GM12878 (cell line): ENCODE data around the gene RPRD1B. TPM values are rescaled to one million over a fixed set of nuclear protein-coding genes. Genes with fewer than 3 reads are reported as not detected.

Source experiments
- ATAC-seq: fragments of 200-7000 bp; cut with Tn5 transposase; 3 replicates; pipeline ENCODE4 v1.9.1; 2020; ENCODE audit warnings: mild to moderate bottlenecking, moderate library complexity
- BruUV-seq: library from RNA; stranded (reverse); fragments of 400-500 nt; replicated peaks from 2 replicates; lab custom pipeline; 2021; lab: Mats Ljungman, UMichigan
- CTCF ChIA-PET: fragments of 300-600 bp; sonication (Branson Sonifier 250); formaldehyde crosslinking; extraction: SDS; loops from one replicate; lab custom pipeline; 2021; ENCODE audit warnings: inconsistent platforms; lab: Yijun Ruan, JAX
- POLR2A ChIA-PET: fragments of 350-600 bp; formaldehyde crosslinking; extraction: SDS; loops from one replicate; lab custom pipeline; 2021; ENCODE audit warnings: inconsistent platforms; lab: Charles Lee
- RAD21 ChIA-PET: fragments of 300-600 bp; sonication (Branson Sonifier 250); formaldehyde crosslinking; loops from one replicate; lab custom pipeline; 2023; ENCODE audit warnings: antibody characterized with exemption; ENCODE audit not compliant: unreplicated experiment; lab: Charles Lee
- SMC1A ChIA-PET: fragments of 300-600 bp; sonication (Branson Sonifier 250); formaldehyde crosslinking; loops from one replicate; lab custom pipeline; 2023; ENCODE audit not compliant: unreplicated experiment, uncharacterized antibody; lab: Charles Lee
- DNase-seq: peaks from one replicate; pipeline ENCODE4 v3.0.0-alpha.2; 2011; ENCODE audit warnings: low read depth, low spot score
- FAIRE-seq: peaks from 3 replicates; lab custom pipeline; 2011; peaks lifted over from hg19 to GRCh38; lab: Jason Lieb, UNC
- H2AFZ ChIP-seq: 2 replicates; pipeline ENCODE4 v1.6.0; 2011; ENCODE audit warnings: low read depth, low read length, control low read depth; ENCODE audit not compliant: control insufficient read depth
- H3K27ac ChIP-seq: 2 replicates; pipeline ENCODE4 v1.5.1; 2011; ENCODE audit warnings: control low read depth; ENCODE audit not compliant: control insufficient read depth, insufficient read depth
- H3K27me3 ChIP-seq, 2 experiments: replicated peaks in 1 of 2; 2 replicates each; pipeline versions ENCODE4 v1.6.0 to v1.6.1; 2011; ENCODE audit warnings: low read length in 1 of 2; ENCODE audit not compliant: control insufficient read depth in 2 of 2, insufficient read depth in 2 of 2
- H3K36me3 ChIP-seq, 2 experiments: 2 replicates each; pipeline ENCODE4 v1.5.1; 2011; ENCODE audit warnings: low read length in 1 of 2; ENCODE audit not compliant: control insufficient read depth in 2 of 2, insufficient read depth in 2 of 2
- H3K4me1 ChIP-seq: 2 replicates; pipeline ENCODE4 v1.6.1; 2011; ENCODE audit warnings: mild to moderate bottlenecking, low read length, moderate library complexity, mixed read lengths; ENCODE audit not compliant: control insufficient read depth, insufficient read depth
- H3K4me2 ChIP-seq: 2 replicates; pipeline ENCODE4 v1.6.0; 2011; ENCODE audit warnings: control low read depth; ENCODE audit not compliant: control insufficient read depth, insufficient read depth
- H3K4me3 ChIP-seq: fragments of 200-600 bp; sonication (generic); 2 replicates; pipeline ENCODE4 v1.5.1; 2016
- H3K79me2 ChIP-seq: 2 replicates; pipeline ENCODE4 v1.6.0; 2011; ENCODE audit warnings: low read length; ENCODE audit not compliant: control insufficient read depth, insufficient read depth
- H3K9ac ChIP-seq: 2 replicates; pipeline ENCODE4 v1.8.0; 2011; ENCODE audit warnings: low read length, control low read depth, mixed read lengths; ENCODE audit not compliant: control insufficient read depth, insufficient read depth
- H3K9me3 ChIP-seq: replicated peaks from 3 replicates; pipeline ENCODE4 v1.5.1; 2011; ENCODE audit warnings: mild to moderate bottlenecking, low read length; ENCODE audit not compliant: control insufficient read depth, insufficient read depth
- H4K20me1 ChIP-seq: 2 replicates; pipeline ENCODE4 v1.6.0; 2011; ENCODE audit not compliant: control insufficient read depth, insufficient read depth
- BRCA1 ChIP-seq: IDR thresholded peaks from 2 replicates; pipeline ENCODE4 v1.6.1; 2011; ENCODE audit warnings: low read depth, low read length, improper control_type of control experiment
- GABPA ChIP-seq: IDR thresholded peaks from 2 replicates; pipeline ENCODE4 v1.6.1; 2014; ENCODE audit warnings: antibody characterized with exemption, low read depth, mild to moderate bottlenecking, inconsistent platforms
- MEF2A ChIP-seq: IDR thresholded peaks from 2 replicates; pipeline ENCODE4 v1.6.1; 2011; ENCODE audit warnings: low read depth, mild to moderate bottlenecking, low read length, moderate library complexity; ENCODE audit not compliant: insufficient read depth
- RCOR1 ChIP-seq: conservative IDR thresholded peaks from 2 replicates; pipeline ENCODE4 v1.6.1; 2012; ENCODE audit warnings: low read depth, low read length, improper control_type of control experiment
- RELA ChIP-seq: fragments of 450-650 bp; IDR thresholded peaks from 2 replicates; pipeline ENCODE4 v1.8.0; 2014; ENCODE audit warnings: borderline replicate concordance; ENCODE audit not compliant: partially characterized antibody
- RUNX3 ChIP-seq: IDR thresholded peaks from 2 replicates; pipeline ENCODE4 v1.6.1; 2012; ENCODE audit warnings: low read length, inconsistent platforms
- SMC3 ChIP-seq: IDR thresholded peaks from 2 replicates; pipeline ENCODE4 v1.6.1; 2011; ENCODE audit warnings: low read length, improper control_type of control experiment, borderline replicate concordance
- SUZ12 ChIP-seq: fragments of 200-600 bp; sonication (generic); IDR thresholded peaks from one replicate; pipeline ENCODE4 v1.6.1; 2018; ENCODE audit warnings: antibody characterized with exemption, mild to moderate bottlenecking; ENCODE audit not compliant: unreplicated experiment
- ZNF274 ChIP-seq: IDR thresholded peaks from one replicate; pipeline ENCODE4 v1.8.0; 2011; ENCODE audit not compliant: insufficient read length, insufficient read depth
- ZNF384 ChIP-seq: IDR thresholded peaks from 2 replicates; pipeline ENCODE4 v1.6.1; 2012; ENCODE audit warnings: low read depth, mild to moderate bottlenecking, low read length, improper control_type of control experiment, borderline replicate concordance
- WGBS: methylation state at CpG from one replicate; pipeline ENCODE4 v1.1.6; 2016; ENCODE audit warnings: low lambda C conversion rate; ENCODE audit not compliant: insufficient replicate concordance, insufficient coverage; ENCODE audit errors: missing lambda C conversion rate; 5-methylcytosine and 5-hydroxymethylcytosine counted together
- in situ Hi-C: fragments of 300-500 bp; cut with MboI; formaldehyde crosslinking; loops from 9 replicates; pipeline ENCODE4 v1.14.3; 2018; ENCODE audit warnings: mixed read lengths
- intact Hi-C: fragments of 100-400 bp; cut with micrococcal nuclease; formaldehyde crosslinking; loops from one replicate; pipeline ENCODE4 v1.14.2; 2022; ENCODE audit not compliant: unreplicated experiment
- polyA plus RNA-seq, 11 experiments: library from polyadenylated mRNA; depleted of rRNA in 4 of 11; unstranded in 6 of 11; stranded (reverse) in 5 of 11; fragments of >200 nt; fragmentation: Nextera tagmentation in 4 of 11; fragmentation: Illumina TruSeq in 1 of 11; extraction: Ambion mirVana in 4 of 11; extraction: Trizol in 1 of 11; gene quantifications; 1 replicate in 1 of 11; 2 replicates in 10 of 11; pipeline versions ENCODE4 v1.2.1 to v1.2.3, GENCODE V29; 2011 to 2016; ENCODE audit warnings: inconsistent platforms in 2 of 11, missing spikeins in 2 of 11, low read depth in 1 of 11
- total RNA-seq, 4 experiments: library from RNA; depleted of rRNA in 3 of 4; stranded (reverse); fragments of >200 nt in 3 of 4; fragmentation: Illumina TruSeq in 1 of 4; extraction: Trizol in 1 of 4; gene quantifications; 2 replicates each; pipeline versions ENCODE4 v1.2.1 to v1.2.3, GENCODE V29; 2013 to 2021
- TF ChIP-seq, protein P1 (sequence below): fragments of 450-650 bp; IDR thresholded peaks from 2 replicates; pipeline ENCODE4 v1.6.1; 2016; ENCODE audit warnings: mild to moderate bottlenecking, moderate library complexity, borderline replicate concordance

RPRD1B gene
- total and polyA plus RNA-seq, 10 of the 15 experiments (the other 5 are each of a cell fraction or from before 2014, with no cell fraction given), result 5.2 to 40.2 (median 30.0) TPM

- SMC1A ChIA-PET, result no interaction called here
Observed at GRCh38 chr20:37986873-37987601, 46.5 kb upstream of the RPRD1B start.

DNA sequence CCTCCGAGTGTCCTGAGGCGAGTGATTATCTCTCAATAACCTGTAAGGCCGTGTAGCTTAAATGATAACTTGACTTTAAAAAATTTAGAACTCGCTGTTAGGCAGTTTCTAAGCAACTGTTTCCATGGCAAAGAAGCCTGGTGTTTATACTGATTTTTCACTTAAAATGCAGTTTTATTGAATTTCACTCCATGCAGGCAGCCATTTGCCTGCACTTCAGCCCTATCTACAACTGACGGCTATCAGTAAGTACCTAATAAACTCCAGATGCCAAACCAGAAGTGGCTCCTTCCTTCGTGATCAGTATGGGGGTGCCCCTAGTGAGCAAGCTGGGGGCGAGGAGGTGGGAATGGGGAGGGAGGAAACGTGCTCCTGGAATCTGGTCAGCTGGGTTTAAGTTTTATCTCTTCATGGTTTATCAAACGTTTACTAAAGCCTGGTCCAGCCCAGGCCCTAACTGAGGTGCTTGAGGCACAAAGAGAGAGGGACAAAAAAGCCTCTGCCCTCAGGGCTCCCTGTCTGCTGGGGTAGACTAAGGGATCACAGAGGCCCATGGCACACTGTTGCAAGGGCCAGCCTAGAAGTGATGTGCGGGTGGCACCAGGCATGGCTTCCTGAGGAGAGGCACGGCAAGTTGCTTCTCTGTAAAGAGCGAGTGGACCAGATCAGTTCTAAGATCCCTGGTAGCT lies 45.8 kb upstream of the RPRD1B start:
- Histone ChIP-seq H3K9me3 (no peaks in the 10 kb centered on the region), H3K27ac (no peak overlapping the region), H3K36me3 (peaks cover 0 to 2% of the 10 kb centered on the region in 2 experiments; a peak in 3 of 4 replicates), H3K4me3 (no peak overlapping the region), H3K27me3 (no peaks in the 10 kb centered on the region), H2AFZ (no peak overlapping the region), H3K79me2 (no peaks in the 10 kb centered on the region), H3K4me1 (peaks cover 32% of the 10 kb centered on the region), H4K20me1 (no peaks in the 10 kb centered on the region), H3K9ac (no peak overlapping the region), H3K4me2 (no peak overlapping the region)
- ChIA-PET POLR2A (no interaction called here), RAD21 (no interaction called here), CTCF (no interaction called here), SMC1A (interaction anchor here (0.9 kb wide), 1 partner anchor 15 kb away, joined by 3 read pairs; no protein-coding TSS in a partner anchor)
- ATAC-seq, result no peak
- no peak for DNase-seq
- intact Hi-C loops, result no loop called here
- no peak for FAIRE-seq
- in situ Hi-C loops, result no loop called here
- WGBS, result 98% methylated on average over 12 of the region's 12 CpGs
- no TSS peak for BruUV-seq
- TF ChIP-seq ZNF384 (no peak), SMC3 (no peak), RCOR1 (no peak), RUNX3 (no peak), RELA (no peak), ZNF274 (no peak)
- TF ChIP-seq, protein P1, sequence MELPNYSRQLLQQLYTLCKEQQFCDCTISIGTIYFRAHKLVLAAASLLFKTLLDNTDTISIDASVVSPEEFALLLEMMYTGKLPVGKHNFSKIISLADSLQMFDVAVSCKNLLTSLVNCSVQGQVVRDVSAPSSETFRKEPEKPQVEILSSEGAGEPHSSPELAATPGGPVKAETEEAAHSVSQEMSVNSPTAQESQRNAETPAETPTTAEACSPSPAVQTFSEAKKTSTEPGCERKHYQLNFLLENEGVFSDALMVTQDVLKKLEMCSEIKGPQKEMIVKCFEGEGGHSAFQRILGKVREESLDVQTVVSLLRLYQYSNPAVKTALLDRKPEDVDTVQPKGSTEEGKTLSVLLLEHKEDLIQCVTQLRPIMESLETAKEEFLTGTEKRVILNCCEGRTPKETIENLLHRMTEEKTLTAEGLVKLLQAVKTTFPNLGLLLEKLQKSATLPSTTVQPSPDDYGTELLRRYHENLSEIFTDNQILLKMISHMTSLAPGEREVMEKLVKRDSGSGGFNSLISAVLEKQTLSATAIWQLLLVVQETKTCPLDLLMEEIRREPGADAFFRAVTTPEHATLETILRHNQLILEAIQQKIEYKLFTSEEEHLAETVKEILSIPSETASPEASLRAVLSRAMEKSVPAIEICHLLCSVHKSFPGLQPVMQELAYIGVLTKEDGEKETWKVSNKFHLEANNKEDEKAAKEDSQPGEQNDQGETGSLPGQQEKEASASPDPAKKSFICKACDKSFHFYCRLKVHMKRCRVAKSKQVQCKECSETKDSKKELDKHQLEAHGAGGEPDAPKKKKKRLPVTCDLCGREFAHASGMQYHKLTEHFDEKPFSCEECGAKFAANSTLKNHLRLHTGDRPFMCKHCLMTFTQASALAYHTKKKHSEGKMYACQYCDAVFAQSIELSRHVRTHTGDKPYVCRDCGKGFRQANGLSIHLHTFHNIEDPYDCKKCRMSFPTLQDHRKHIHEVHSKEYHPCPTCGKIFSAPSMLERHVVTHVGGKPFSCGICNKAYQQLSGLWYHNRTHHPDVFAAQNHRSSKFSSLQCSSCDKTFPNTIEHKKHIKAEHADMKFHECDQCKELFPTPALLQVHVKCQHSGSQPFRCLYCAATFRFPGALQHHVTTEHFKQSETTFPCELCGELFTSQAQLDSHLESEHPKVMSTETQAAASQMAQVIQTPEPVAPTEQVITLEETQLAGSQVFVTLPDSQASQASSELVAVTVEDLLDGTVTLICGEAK, result no peak

More at GRCh38 chr20:37986873-37987601, 46.5 kb upstream of the RPRD1B start:
- Histone ChIP-seq H2AFZ (no peak overlapping the region), H3K36me3 (no peaks in the 10 kb centered on the region; a peak in 3 of 4 replicates), H3K27me3 (no peaks in the 10 kb centered on the region), H3K79me2 (no peaks in the 10 kb centered on the region), H3K4me1 (peaks cover 25% of the 10 kb centered on the region), H3K9ac (no peak overlapping the region), H3K27ac (no peak overlapping the region), H4K20me1 (no peaks in the 10 kb centered on the region), H3K9me3 (no peaks in the 10 kb centered on the region), H3K4me3 (no peak overlapping the region), H3K4me2 (no peak overlapping the region)
- TF ChIP-seq MEF2A (no peak), BRCA1 (no peak), GABPA (no peak), SUZ12 (no peak)
- ChIA-PET CTCF (no interaction called here), RAD21 (no interaction called here), POLR2A (no interaction called here)
- DNase-seq (no peak), FAIRE-seq (no peak), ATAC-seq (no peak)
- 99% methylated on average over 9 of the region's 9 CpGs for WGBS
- in situ Hi-C loops, result no loop called here
- intact Hi-C loops, result no loop called here
- BruUV-seq, result no TSS peak
